HCT116 (cell line): Measurements from ENCODE around the gene NSMF. TPM values are rescaled to one million over a fixed set of nuclear protein-coding genes. Genes with fewer than 3 reads are reported as not detected.

Source experiments
- ATAC-seq: fragments of 200-7000 bp; cut with Tn5 transposase; 2 replicates; pipeline ENCODE4 v1.9.1; 2020; ENCODE audit warnings: mild to moderate bottlenecking, moderate library complexity
- BruUV-seq: library from RNA; stranded (reverse); fragments of 400-500 nt; replicated peaks from 2 replicates; lab custom pipeline; 2021; lab: Mats Ljungman, UMichigan
- CTCF ChIA-PET: fragments of 300-600 bp; sonication (Branson Sonifier 250); formaldehyde crosslinking; loops from one replicate; lab custom pipeline; 2021; ENCODE audit warnings: antibody characterized with exemption; lab: Charles Lee
- POLR2A ChIA-PET: fragments of 300-600, 350-600 bp; sonication (Branson Sonifier 250); formaldehyde crosslinking; loops from one replicate; lab custom pipeline; 2021; ENCODE audit warnings: antibody characterized with exemption; lab: Charles Lee
- RAD21 ChIA-PET, 2 experiments: fragments of 300-600 bp; sonication (Branson Sonifier 250); formaldehyde crosslinking; loops; one replicate each; lab custom pipeline; 2023; ENCODE audit warnings: low total read pairs in 2 of 2; ENCODE audit not compliant: uncharacterized antibody in 2 of 2, unreplicated experiment in 2 of 2, low non-redundant PET in 1 of 2; lab: Charles Lee
- DNase-seq: peaks from one replicate; pipeline ENCODE4 v3.0.0-alpha.2; 2010; ENCODE audit warnings: low read depth, low spot score
- H2AFZ ChIP-seq: fragments of 200-600 bp; shearing (Covaris generic), sonication (generic); 2 replicates; pipeline ENCODE4 v1.6.1; 2017; ENCODE audit warnings: low read depth, mixed run types, mixed read lengths, antibody characterized with exemption, low read length; ENCODE audit not compliant: poor library complexity, severe bottlenecking
- H3K27ac ChIP-seq: 2 replicates; pipeline ENCODE4 v1.5.1; 2012; ENCODE audit warnings: low read depth, low read length
- H3K27me3 ChIP-seq: fragments of 200-600 bp; sonication (generic); 2 replicates; pipeline ENCODE4 v1.6.1; 2016; ENCODE audit warnings: mixed run types, low read length, mixed read lengths; ENCODE audit not compliant: insufficient read depth
- H3K36me3 ChIP-seq, 2 experiments: fragments of 200-500 bp in 1 of 2; fragments of 200-600 bp in 1 of 2; sonication (Bioruptor generic) in 1 of 2; sonication (generic) in 1 of 2; 2 replicates each; pipeline versions ENCODE4 v1.5.1 to v1.6.1; 2014 to 2016; ENCODE audit warnings: low read length in 2 of 2, inconsistent platforms in 1 of 2, mixed read lengths in 1 of 2, mixed run types in 1 of 2; ENCODE audit not compliant: insufficient read depth in 2 of 2, control insufficient read depth in 1 of 2
- H3K4me1 ChIP-seq, 2 experiments: fragments of 200-600 bp in 1 of 2; sonication (generic) in 1 of 2; 2 replicates each; pipeline versions ENCODE4 v1.5.1 to v1.6.1; 2012 to 2017; ENCODE audit warnings: low read length in 2 of 2, inconsistent platforms in 1 of 2, mild to moderate bottlenecking in 1 of 2, mixed read lengths in 1 of 2, mixed run types in 1 of 2, moderate library complexity in 1 of 2; ENCODE audit not compliant: insufficient read depth in 2 of 2, control insufficient read depth in 1 of 2
- H3K4me2 ChIP-seq: fragments of 200-600 bp; sonication (generic); 2 replicates; pipeline ENCODE4 v1.6.1; 2017; ENCODE audit warnings: mixed run types, low read length, mixed read lengths
- H3K4me3 ChIP-seq, 2 experiments: fragments of 200-600 bp in 1 of 2; sonication (generic) in 1 of 2; replicated peaks in 1 of 2; 2 replicates each; pipeline ENCODE4 v1.5.1; 2011 to 2016; ENCODE audit warnings: low read length in 2 of 2, control low read depth in 1 of 2, low read depth in 1 of 2, mild to moderate bottlenecking in 1 of 2, mixed read lengths in 1 of 2, mixed run types in 1 of 2
- H3K79me2 ChIP-seq: fragments of 200-600 bp; sonication (generic); 2 replicates; pipeline ENCODE4 v1.6.1; 2017; ENCODE audit warnings: mild to moderate bottlenecking, mixed run types, low read length, moderate library complexity, mixed read lengths; ENCODE audit not compliant: insufficient read depth
- H3K9ac ChIP-seq: fragments of 200-600 bp; sonication (generic); 2 replicates; pipeline ENCODE4 v1.6.1; 2016; ENCODE audit warnings: low read length, mixed read lengths
- H3K9me2 ChIP-seq: fragments of 200-600 bp; sonication (generic), shearing (Covaris generic); 2 replicates; pipeline ENCODE4 v1.6.1; 2017; ENCODE audit warnings: mixed run types, mild to moderate bottlenecking, moderate library complexity; ENCODE audit not compliant: insufficient read depth
- H3K9me3 ChIP-seq, 2 experiments: fragments of 200-500 bp in 1 of 2; fragments of 200-600 bp in 1 of 2; sonication (Bioruptor generic) in 1 of 2; sonication (generic) in 1 of 2; 2 replicates each; pipeline ENCODE4 v1.6.1; 2014 to 2017; ENCODE audit warnings: low read length in 2 of 2, mixed read lengths in 2 of 2, inconsistent platforms in 1 of 2, low read depth in 1 of 2, mild to moderate bottlenecking in 1 of 2, mixed run types in 1 of 2, moderate library complexity in 1 of 2; ENCODE audit not compliant: control insufficient read depth in 1 of 2, insufficient read depth in 1 of 2
- H4K20me1 ChIP-seq: fragments of 200-600 bp; sonication (generic), shearing (Covaris generic); 2 replicates; pipeline ENCODE4 v1.6.1; 2017; ENCODE audit warnings: mixed run types, mild to moderate bottlenecking, moderate library complexity; ENCODE audit not compliant: insufficient read depth
- CTCF ChIP-seq, 3 experiments: fragments of 200-600 bp in 1 of 3; sonication (generic) in 1 of 3; IDR thresholded peaks in 2 of 3; conservative IDR thresholded peaks in 1 of 3; 2 replicates each; pipeline ENCODE4 v1.5.1; 2012 to 2017; ENCODE audit warnings: low read depth in 2 of 3, low read length in 2 of 3, antibody characterized with exemption in 1 of 3, borderline replicate concordance in 1 of 3, control low read depth in 1 of 3, mild to moderate bottlenecking in 1 of 3, mixed read lengths in 1 of 3, mixed run types in 1 of 3, moderate library complexity in 1 of 3; ENCODE audit not compliant: insufficient read depth in 1 of 3
- EGR1 ChIP-seq: IDR thresholded peaks from 2 replicates; pipeline ENCODE4 v1.6.1; 2012; ENCODE audit warnings: low read depth
- ELF1 ChIP-seq: IDR thresholded peaks from 2 replicates; pipeline ENCODE4 v1.6.1; 2012; ENCODE audit warnings: low read depth, borderline replicate concordance
- EZH2phosphoT487 ChIP-seq: fragments of 200-600 bp; IDR thresholded peaks from 2 replicates; pipeline ENCODE4 v1.6.1; 2018; ENCODE audit warnings: antibody characterized with exemption, borderline replicate concordance
- FOSL1 ChIP-seq: IDR thresholded peaks from 2 replicates; pipeline ENCODE4 v1.6.1; 2012; ENCODE audit warnings: low read depth
- POLR2A ChIP-seq: IDR thresholded peaks from 2 replicates; pipeline ENCODE4 v1.7.0; 2011; ENCODE audit warnings: borderline replicate concordance; ENCODE audit not compliant: insufficient read depth, insufficient read length; ENCODE audit errors: extremely low read depth
- POLR2AphosphoS5 ChIP-seq: IDR thresholded peaks from 2 replicates; pipeline ENCODE4 v1.6.1; 2011; ENCODE audit warnings: mild to moderate bottlenecking, low read depth, low read length, moderate library complexity
- RAD21 ChIP-seq: IDR thresholded peaks from 2 replicates; pipeline ENCODE4 v1.6.1; 2012; ENCODE audit warnings: low read depth, mild to moderate bottlenecking
- SIN3A ChIP-seq: IDR thresholded peaks from 2 replicates; pipeline ENCODE4 v1.6.1; 2012; ENCODE audit warnings: low read depth
- SP1 ChIP-seq: IDR thresholded peaks from 2 replicates; pipeline ENCODE4 v1.6.1; 2012; ENCODE audit warnings: low read depth
- SRF ChIP-seq: IDR thresholded peaks from 2 replicates; pipeline ENCODE4 v1.6.1; 2012; ENCODE audit warnings: low read depth
- ZFX ChIP-seq: fragments of 450-650 bp; IDR thresholded peaks from 2 replicates; pipeline ENCODE4 v1.6.1; 2017
- intact Hi-C: fragments of 100-400 bp; cut with micrococcal nuclease; formaldehyde crosslinking; loops from 2 replicates; pipeline ENCODE4 v1.10.0; 2022
- total RNA-seq: library from RNA; stranded (reverse); gene quantifications from one replicate; pipeline ENCODE4 v1.2.1, GENCODE V29; 2021; ENCODE audit not compliant: unreplicated experiment

NSMF gene
- total RNA-seq, 1 experiment from 2014 or later, result 81.9 TPM

- no peak for TF ChIP-seq POLR2A
- no peak for TF ChIP-seq EGR1
- no peak for TF ChIP-seq SP1
- TF ChIP-seq ZFX, result no peak
- H3K9ac ChIP-seq, result no peak overlapping the region
- RAD21 ChIA-PET, result no interaction called here
- no peaks in the 10 kb centered on the region for H3K27me3 ChIP-seq
- no peak overlapping the region for H3K4me3 ChIP-seq
- H3K4me1 ChIP-seq, result peaks cover 19 to 53% of the 10 kb centered on the region in 2 experiments
- DNase-seq, result no peak
- H3K9me3 ChIP-seq, result no peaks in the 10 kb centered on the region
- peaks cover 31% of the 10 kb centered on the region for H3K79me2 ChIP-seq
- H3K4me2 ChIP-seq, result no peak overlapping the region
- no peaks in the 10 kb centered on the region for H4K20me1 ChIP-seq
- peaks cover 9 to 19% of the 10 kb centered on the region in 2 experiments; a peak in 2 of 4 replicates for H3K36me3 ChIP-seq
- no peaks in the 10 kb centered on the region for H3K9me2 ChIP-seq
- CTCF ChIA-PET, result no interaction called here
- no peak for ATAC-seq
- no peak overlapping the region for H2AFZ ChIP-seq
- intact Hi-C loops, result no loop called here
- POLR2A ChIA-PET, result no interaction called here
- peak overlapping the region; percentile 81 for H3K27ac ChIP-seq
- no TSS peak for BruUV-seq
Observed at GRCh38 chr9:137460363-137461315, 1.5 kb upstream of the NSMF start.

- no TSS peak for BruUV-seq
- DNase-seq (no peak), ATAC-seq (no peak)
- Histone ChIP-seq H3K27me3 (no peaks in the 10 kb centered on the region), H3K4me2 (peak overlapping the region; percentile 70), H2AFZ (no peak overlapping the region), H3K4me1 (peaks cover 22 to 61% of the 10 kb centered on the region in 2 experiments), H3K9ac (peak overlapping the region; percentile 98), H4K20me1 (no peaks in the 10 kb centered on the region), H3K4me3 (peak overlapping the region; percentile 25 to 94), H3K9me2 (no peaks in the 10 kb centered on the region), H3K36me3 (peaks cover 9 to 23% of the 10 kb centered on the region in 2 experiments; a peak in 2 of 4 replicates), H3K79me2 (peaks cover 35% of the 10 kb centered on the region), H3K9me3 (no peaks in the 10 kb centered on the region), H3K27ac (peak overlapping the region; percentile 81)
- RAD21 ChIA-PET, result no interaction called here
- POLR2A ChIA-PET, result interaction anchor here (0.6 to 1.0 kb wide), 2 partner anchors 18 to 482 kb away, joined by 3 to 6 read pairs; partner anchors contain the start of gene ENTPD8
- intact Hi-C loops, result no loop called here
- CTCF ChIA-PET, result no interaction called here
- TF ChIP-seq CTCF (IDR thresholded peaks at IDR 0.05 in 2 of 3, conservative IDR thresholded peaks at IDR 0.05 in 1 of 3; ENCODE audit: borderline replicate concordance in 1 of 3, insufficient read depth in 1 of 3, low read depth in 2 of 3, low read length in 2 of 3) (no peak), POLR2AphosphoS5 (no peak), POLR2A (no peak), EGR1 (no peak), EZH2phosphoT487 (no peak), FOSL1 (no peak), ELF1 (no peak), SRF (no peak), RAD21 (no peak), SIN3A (no peak)
Observed at GRCh38 chr9:137459601-137460362, 648 bp upstream of the NSMF start.
